GM18498 (cell line): ENCODE data around the gene VPS4B.
"Not testable (repeated sequence)": the region's sequence is repeated elsewhere in the genome, so short reads cannot be mapped to it uniquely, and the experiment has no call there.

Experiments
- ATAC-seq: cut with Tn5 transposase; IDR thresholded peaks from one replicate; pipeline ENCODE4 v1.9.1; 2021; ENCODE audit warnings: mild to moderate bottlenecking, moderate library complexity; ENCODE audit not compliant: unreplicated experiment

Gene VPS4B

GRCh38 chr18:63373161-63373560, 49.1 kb downstream of the VPS4B start:
- ATAC-seq = no peak

DNA sequence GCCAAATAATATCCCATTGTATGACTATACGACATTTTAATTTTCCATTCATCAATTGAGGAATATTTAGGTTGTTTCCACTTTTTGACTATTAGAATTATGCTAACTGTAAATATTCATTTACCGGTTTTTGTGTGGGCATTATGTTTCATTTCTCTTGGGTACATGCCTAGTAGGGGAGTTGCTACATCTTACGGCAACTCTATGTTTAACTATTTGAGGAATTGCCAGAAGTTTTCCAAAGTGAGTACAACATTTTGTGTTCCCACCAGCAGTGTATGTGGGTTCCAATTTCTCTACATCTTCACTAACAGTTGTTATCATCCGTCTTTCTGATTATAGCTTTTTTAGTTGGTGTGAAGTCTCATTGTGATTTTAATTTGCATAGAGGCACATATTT, 53.7 kb downstream of the VPS4B start:
- ATAC-seq = no peak

- ATAC-seq = peak; percentile 94
These were observed 55.0 kb downstream of the VPS4B start, which contains the start of gene KDSR for GRCh38 chr18:63367053-63367953. Gene KDSR, minus strand, starts transcription at chr18:63367206. Its CDS starts 88 bp downstream, at chr18:63367118.

- peak; percentile 39 for ATAC-seq
These were observed 55.8 kb downstream of the VPS4B start for GRCh38 chr18:63366213-63367052.

DNA sequence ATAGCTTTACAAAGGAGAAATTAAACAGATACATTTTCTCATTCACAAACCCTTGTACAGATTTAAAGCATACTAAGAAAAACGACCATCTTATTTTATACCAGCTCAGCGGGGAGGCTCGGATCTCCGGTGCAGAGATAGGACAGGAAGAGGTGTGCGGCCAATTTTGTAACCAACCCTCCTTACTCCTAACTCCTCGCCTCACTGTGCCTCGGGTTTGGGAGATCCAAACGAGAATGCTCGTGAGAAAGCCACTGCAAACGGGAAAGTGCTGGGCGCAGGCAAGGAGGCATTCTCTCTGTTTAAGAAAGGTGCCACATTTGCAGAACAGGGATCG, 56.4 kb downstream of the VPS4B start:
- ATAC-seq = no peak

DNA sequence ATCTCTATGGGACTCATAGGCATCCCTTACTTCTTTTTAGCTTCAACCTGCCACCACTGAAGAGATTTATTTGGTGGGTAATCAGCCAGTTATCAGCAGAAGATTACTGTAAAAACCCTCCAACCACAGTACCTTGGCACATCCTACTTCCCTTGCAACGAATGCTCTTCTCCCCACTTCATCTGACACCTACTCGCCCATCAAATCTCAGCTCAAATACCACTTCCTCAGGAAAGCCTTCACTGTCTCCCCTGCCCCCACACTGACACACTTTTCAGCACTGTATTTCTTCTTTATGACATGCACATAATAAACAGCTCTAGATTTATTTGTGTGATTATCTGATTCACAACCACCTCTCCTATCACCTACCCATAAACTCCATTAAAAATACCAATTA, 58.3 kb downstream of the VPS4B start:
- no peak for ATAC-seq

DNA sequence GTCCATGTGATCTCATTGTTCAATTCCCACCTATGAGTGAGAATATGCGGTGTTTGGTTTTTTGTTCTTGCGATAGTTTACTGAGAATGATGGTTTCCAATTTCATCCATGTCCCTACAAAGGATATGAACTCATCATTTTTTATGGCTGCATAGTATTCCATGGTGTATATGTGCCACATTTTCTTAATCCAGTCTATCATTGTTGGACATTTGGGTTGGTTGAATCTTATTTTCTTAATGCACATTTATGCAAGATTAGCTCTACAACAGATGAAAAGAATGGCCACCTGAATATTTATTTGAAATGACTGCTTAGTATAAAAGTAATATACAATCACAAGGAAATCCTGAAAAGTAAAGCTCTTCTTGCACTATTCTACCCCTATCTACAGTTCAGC, 58.9 kb downstream of the VPS4B start:
- ATAC-seq = not testable (repeated sequence)

GRCh38 chr18:63356272-63356896, 65.9 kb downstream of the VPS4B start:
- no peak for ATAC-seq

DNA sequence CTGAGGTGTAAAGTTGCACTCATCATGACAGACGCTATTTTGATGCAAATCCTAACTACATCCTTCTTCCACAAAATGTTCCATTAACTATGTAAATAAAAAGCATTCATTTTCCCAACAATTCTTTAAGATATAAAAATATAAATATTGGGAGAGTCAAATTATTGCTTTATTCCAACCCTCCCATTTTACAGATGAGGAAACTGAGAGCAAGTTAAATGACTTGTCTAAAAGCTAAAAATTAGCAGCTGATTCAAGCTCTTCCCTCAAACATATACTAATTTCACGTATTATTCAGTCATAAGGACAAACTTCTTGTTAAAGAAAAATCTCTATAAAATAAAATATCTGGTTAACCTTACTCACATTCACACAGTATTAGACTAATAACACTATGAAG, 72.0 kb downstream of the VPS4B start:
- ATAC-seq = no peak

- no peak for ATAC-seq
These were observed 73.7 kb downstream of the VPS4B start for GRCh38 chr18:63348508-63349136.

GRCh38 chr18:63346480-63347183, 75.6 kb downstream of the VPS4B start:
- ATAC-seq = no peak

DNA sequence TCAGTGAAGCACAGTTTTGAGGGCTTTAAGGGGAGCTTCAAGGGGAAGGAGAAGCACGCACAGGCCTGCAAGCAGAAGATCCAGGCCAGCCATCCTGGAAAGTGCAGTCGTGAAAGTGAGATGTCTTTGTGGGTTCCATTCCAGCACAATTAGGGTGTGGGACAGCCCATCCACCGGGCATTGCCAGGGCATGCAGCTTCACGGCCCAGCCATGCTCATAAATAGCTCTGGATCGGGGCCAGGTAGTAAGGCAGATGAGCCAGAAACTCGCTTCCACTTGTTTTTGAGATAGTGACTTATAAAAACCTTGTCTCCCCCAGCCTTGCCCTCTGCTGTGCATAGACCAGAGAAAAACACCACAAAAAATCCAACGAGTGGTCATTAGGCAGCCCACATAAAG, 76.2 kb downstream of the VPS4B start:
- ATAC-seq = no peak

DNA sequence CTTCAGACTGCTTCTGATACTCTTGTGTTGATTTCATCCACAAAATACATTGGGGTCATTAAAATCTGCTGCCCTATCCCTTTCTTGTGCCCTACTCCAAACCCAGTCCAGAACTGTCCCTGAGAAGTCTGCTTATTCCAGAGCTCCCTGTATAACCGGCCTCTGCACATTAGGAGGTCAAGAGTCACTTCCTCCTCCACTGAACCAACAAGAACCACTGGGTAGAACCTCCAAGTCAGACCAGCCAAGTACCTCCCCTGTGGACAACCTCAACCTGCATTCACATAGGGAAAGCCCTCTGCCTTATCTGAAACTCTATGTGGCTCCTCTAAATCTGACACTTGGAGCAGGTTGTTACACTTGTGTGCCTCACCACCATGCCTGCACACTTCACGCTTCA, 77.4 kb downstream of the VPS4B start:
- no peak for ATAC-seq

DNA sequence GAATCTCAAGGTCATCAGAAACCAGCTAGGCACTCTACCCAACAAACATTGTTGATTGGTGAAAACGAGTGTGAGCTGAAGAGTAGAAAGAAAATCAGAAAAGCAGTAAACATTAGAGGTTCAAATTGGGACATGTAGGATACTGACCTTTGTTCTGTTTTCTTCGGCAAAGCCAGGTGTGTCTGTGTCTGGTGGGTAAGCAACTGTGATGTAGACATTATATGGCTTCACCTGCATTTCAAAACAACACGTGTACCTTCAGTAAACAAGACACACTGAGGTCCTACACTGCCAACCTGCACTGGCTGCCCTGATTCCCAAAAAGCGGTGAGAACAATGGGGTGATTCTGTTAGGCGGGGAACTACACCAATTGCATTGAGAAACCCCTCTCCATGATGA, 78.0 kb downstream of the VPS4B start:
- no peak for ATAC-seq

GRCh38 chr18:63342206-63342605, 80.1 kb downstream of the VPS4B start:
- peak; percentile 69 for ATAC-seq

GRCh38 chr18:63339920-63340484, 82.3 kb downstream of the VPS4B start:
- ATAC-seq = no peak
